ENCODE data around the gene TMEM176B. TPM values are rescaled to one million over a fixed set of nuclear protein-coding genes. Genes with fewer than 3 reads are reported as not detected.

TMEM176B gene
- total RNA-seq, 1 experiment from 2014 or later = 0.31 TPM

DNA sequence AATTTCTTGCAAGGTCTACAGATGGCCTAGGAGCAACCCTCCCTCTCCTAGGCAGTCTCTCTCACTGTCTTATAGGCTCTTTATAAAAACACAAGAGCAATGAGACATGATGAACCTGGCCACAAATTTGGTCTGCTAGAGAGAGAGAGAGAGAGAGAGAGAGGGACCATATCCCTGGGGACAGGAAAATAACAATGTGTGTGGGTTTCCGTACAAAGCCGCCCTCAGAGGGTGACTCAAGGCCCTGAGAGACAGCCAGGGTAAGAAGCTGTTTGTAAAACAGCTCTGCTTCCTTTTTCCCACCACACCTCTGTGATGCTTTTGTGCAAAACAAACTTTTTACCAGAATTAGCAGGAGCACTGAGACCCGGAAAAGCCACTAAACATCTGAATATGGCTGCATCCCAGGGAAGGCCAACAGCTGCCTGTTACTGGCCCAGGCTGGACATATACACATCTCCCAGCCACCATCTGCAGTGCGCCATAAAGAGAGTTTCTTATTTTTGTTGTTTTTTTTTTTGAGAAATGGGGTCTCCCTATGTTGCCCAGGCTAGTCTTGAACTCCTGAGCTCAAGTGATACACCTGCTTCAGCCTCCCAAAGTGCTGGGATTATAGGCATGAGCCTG lies 44.6 kb downstream of the TMEM176B start:
- Histone ChIP-seq H3K36me3 (ENCODE audit: control insufficient read depth, insufficient read depth, low read length) (no peaks in the 10 kb centered on the region), H3K4me1 (ENCODE audit: control insufficient read depth, insufficient read depth, low read length) (no peaks in the 10 kb centered on the region), H3K27ac (ENCODE audit: low read length) (no peak overlapping the region), H3K9me3 (ENCODE audit: control insufficient read depth, insufficient read depth, low read depth, low read length) (no peaks in the 10 kb centered on the region), H3K27me3 (ENCODE audit: control insufficient read depth, insufficient read depth, low read length) (peaks cover 6% of the 10 kb centered on the region), H3K4me3 (ENCODE audit: low read depth in 2 of 2, low read length in 2 of 2) (no peak overlapping the region)
- in situ Hi-C loops (cut with HindIII; ENCODE audit: low pct_unique_long_range_greater_than_20kb, low sequenced_read_pairs) = no loop called here
- no peak for ATAC-seq
- TF ChIP-seq POLR2AphosphoS5 (IDR thresholded peaks at IDR 0.05; ENCODE audit: low read depth, low read length) (no peak), TCF7L2 (IDR thresholded peaks at IDR 0.05; ENCODE audit: low read depth, low read length) (no peak), SIN3A (IDR thresholded peaks at IDR 0.05; ENCODE audit: borderline replicate concordance, insufficient read depth, low read depth, low read length) (no peak)
- TF ChIP-seq, protein P1, sequence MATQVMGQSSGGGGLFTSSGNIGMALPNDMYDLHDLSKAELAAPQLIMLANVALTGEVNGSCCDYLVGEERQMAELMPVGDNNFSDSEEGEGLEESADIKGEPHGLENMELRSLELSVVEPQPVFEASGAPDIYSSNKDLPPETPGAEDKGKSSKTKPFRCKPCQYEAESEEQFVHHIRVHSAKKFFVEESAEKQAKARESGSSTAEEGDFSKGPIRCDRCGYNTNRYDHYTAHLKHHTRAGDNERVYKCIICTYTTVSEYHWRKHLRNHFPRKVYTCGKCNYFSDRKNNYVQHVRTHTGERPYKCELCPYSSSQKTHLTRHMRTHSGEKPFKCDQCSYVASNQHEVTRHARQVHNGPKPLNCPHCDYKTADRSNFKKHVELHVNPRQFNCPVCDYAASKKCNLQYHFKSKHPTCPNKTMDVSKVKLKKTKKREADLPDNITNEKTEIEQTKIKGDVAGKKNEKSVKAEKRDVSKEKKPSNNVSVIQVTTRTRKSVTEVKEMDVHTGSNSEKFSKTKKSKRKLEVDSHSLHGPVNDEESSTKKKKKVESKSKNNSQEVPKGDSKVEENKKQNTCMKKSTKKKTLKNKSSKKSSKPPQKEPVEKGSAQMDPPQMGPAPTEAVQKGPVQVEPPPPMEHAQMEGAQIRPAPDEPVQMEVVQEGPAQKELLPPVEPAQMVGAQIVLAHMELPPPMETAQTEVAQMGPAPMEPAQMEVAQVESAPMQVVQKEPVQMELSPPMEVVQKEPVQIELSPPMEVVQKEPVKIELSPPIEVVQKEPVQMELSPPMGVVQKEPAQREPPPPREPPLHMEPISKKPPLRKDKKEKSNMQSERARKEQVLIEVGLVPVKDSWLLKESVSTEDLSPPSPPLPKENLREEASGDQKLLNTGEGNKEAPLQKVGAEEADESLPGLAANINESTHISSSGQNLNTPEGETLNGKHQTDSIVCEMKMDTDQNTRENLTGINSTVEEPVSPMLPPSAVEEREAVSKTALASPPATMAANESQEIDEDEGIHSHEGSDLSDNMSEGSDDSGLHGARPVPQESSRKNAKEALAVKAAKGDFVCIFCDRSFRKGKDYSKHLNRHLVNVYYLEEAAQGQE (IDR thresholded peaks at IDR 0.05; ENCODE audit: insufficient read depth in 1 of 2, low read depth in 2 of 2, low read length in 1 of 2) = no peak
- TF ChIP-seq, protein P2, sequence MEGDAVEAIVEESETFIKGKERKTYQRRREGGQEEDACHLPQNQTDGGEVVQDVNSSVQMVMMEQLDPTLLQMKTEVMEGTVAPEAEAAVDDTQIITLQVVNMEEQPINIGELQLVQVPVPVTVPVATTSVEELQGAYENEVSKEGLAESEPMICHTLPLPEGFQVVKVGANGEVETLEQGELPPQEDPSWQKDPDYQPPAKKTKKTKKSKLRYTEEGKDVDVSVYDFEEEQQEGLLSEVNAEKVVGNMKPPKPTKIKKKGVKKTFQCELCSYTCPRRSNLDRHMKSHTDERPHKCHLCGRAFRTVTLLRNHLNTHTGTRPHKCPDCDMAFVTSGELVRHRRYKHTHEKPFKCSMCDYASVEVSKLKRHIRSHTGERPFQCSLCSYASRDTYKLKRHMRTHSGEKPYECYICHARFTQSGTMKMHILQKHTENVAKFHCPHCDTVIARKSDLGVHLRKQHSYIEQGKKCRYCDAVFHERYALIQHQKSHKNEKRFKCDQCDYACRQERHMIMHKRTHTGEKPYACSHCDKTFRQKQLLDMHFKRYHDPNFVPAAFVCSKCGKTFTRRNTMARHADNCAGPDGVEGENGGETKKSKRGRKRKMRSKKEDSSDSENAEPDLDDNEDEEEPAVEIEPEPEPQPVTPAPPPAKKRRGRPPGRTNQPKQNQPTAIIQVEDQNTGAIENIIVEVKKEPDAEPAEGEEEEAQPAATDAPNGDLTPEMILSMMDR (IDR thresholded peaks at IDR 0.05) = no peak
- BruUV-seq (replicated peaks) = no TSS peak
- ChIA-PET CTCF (interaction anchor here (0.7 kb wide), 1 partner anchor 322 kb away, joined by 4 read pairs; no protein-coding TSS in a partner anchor), POLR2A (no interaction called here)
- intact Hi-C loops (cut with micrococcal nuclease; ENCODE audit: unreplicated experiment) = loop anchor here (5.0 to 10.0 kb wide), 2 partner anchors 308 to 471 kb away; no protein-coding TSS in a partner anchor
- no peak for DNase-seq (ENCODE audit: low read depth, low spot score)

DNA sequence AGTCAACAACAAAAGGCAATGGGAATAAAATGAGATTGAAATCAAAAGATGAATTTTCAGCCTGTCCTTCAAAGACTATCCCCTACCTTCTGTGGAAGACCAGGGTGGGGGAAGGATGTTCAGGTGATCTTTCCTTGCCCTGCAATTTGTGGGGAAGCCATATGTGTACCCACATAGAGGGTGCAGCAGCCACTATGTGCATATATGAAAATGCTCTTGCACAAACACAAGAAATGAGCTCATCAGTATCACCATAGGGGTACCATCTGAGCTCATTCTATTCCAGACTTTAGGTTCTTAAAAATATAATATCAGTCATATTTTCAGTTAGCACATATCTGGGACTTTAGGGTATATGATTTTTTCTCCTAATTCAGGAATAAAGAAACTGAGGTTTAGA lies 45.2 kb downstream of the TMEM176B start:
- no peak overlapping the region for H3K4me3 ChIP-seq (ENCODE audit: low read depth in 2 of 2, low read length in 2 of 2)
- no peak for ATAC-seq
- H3K27ac ChIP-seq (ENCODE audit: low read length) = no peak overlapping the region
- H3K9me3 ChIP-seq (ENCODE audit: control insufficient read depth, insufficient read depth, low read depth, low read length) = no peaks in the 10 kb centered on the region
- no peaks in the 10 kb centered on the region for H3K4me1 ChIP-seq (ENCODE audit: control insufficient read depth, insufficient read depth, low read length)
- no peak for DNase-seq (ENCODE audit: low read depth, low spot score)
- TF ChIP-seq, protein P1 (IDR thresholded peaks at IDR 0.05; ENCODE audit: insufficient read depth in 1 of 2, low read depth in 2 of 2, low read length in 1 of 2) = no peak
- no peak for TF ChIP-seq SIN3A (IDR thresholded peaks at IDR 0.05; ENCODE audit: borderline replicate concordance, insufficient read depth, low read depth, low read length)
- TF ChIP-seq, protein P2 (IDR thresholded peaks at IDR 0.05) = no peak
- no peak for TF ChIP-seq POLR2AphosphoS5 (IDR thresholded peaks at IDR 0.05; ENCODE audit: low read depth, low read length)
- TF ChIP-seq TCF7L2 (IDR thresholded peaks at IDR 0.05; ENCODE audit: low read depth, low read length) = no peak
- ChIA-PET CTCF (no interaction called here), POLR2A (no interaction called here)
- H3K27me3 ChIP-seq (ENCODE audit: control insufficient read depth, insufficient read depth, low read length) = peaks cover 6% of the 10 kb centered on the region
- H3K36me3 ChIP-seq (ENCODE audit: control insufficient read depth, insufficient read depth, low read length) = no peaks in the 10 kb centered on the region
- intact Hi-C loops (cut with micrococcal nuclease; ENCODE audit: unreplicated experiment) (loop anchor here (5.0 to 10.0 kb wide), 2 partner anchors 308 to 470 kb away; no protein-coding TSS in a partner anchor), in situ Hi-C loops (cut with HindIII; ENCODE audit: low pct_unique_long_range_greater_than_20kb, low sequenced_read_pairs) (no loop called here)
- no TSS peak for BruUV-seq (replicated peaks)
